ENCODE results near the gene TEX52.

- TF ChIP-seq CTCF (IDR thresholded peaks at IDR 0.05) (no peak), EP300 (IDR thresholded peaks at IDR 0.05; ENCODE audit: low read depth) (no peak), POLR2A (IDR thresholded peaks at IDR 0.05) (no peak)
Measured at GRCh38 chr12:2904260-2904659, 47.4 kb upstream of the TEX52 start.
